ENCODE data around the gene GARIN5B. TPM values are rescaled to one million over a fixed set of nuclear protein-coding genes. Genes with fewer than 3 reads are reported as not detected.

The GARIN5B gene
- total RNA-seq, 1 donor from 2014 or later = not detected

DNA sequence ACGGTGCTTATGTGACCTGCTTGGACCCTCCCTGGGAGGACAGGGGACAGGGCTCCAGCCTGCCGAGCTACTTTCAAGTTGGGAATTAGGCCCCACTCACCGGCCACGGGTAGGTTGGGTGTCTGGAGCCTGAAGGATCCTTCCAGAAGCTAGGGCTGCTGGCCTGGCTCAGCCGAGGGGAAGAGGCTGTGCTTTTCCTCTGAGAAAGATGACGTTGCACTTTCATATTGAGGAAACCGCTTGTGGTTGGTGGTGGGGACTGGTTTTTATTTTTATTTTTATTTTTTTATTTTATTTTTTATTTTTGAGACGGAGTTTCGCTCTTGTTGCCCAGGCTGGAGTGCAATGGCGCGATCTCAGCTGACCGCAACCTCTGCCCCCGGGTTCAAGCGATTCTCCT, 37.9 kb downstream of the GARIN5B start, which contains the start of gene TMEM150B:
Gene TMEM150B, minus strand, starts transcription at position 170 of the 400 bp plus-strand sequence. CDS start 4,305 bp downstream, outside the sequence.
- Histone ChIP-seq H3K36me3 (no peaks in the 10 kb centered on the region), H3K4me3 (peak within 1 kb of the TSS; percentile 27), H3K27ac (replicated peaks) (peak within 1 kb of the TSS; percentile 8), H3K27me3 (ENCODE audit: low read depth) (peaks cover 36% of the 10 kb centered on the region), H3K9me3 (replicated peaks) (no peaks in the 10 kb centered on the region), H3K4me1 (no peaks in the 10 kb centered on the region)
- TF ChIP-seq, protein P1, sequence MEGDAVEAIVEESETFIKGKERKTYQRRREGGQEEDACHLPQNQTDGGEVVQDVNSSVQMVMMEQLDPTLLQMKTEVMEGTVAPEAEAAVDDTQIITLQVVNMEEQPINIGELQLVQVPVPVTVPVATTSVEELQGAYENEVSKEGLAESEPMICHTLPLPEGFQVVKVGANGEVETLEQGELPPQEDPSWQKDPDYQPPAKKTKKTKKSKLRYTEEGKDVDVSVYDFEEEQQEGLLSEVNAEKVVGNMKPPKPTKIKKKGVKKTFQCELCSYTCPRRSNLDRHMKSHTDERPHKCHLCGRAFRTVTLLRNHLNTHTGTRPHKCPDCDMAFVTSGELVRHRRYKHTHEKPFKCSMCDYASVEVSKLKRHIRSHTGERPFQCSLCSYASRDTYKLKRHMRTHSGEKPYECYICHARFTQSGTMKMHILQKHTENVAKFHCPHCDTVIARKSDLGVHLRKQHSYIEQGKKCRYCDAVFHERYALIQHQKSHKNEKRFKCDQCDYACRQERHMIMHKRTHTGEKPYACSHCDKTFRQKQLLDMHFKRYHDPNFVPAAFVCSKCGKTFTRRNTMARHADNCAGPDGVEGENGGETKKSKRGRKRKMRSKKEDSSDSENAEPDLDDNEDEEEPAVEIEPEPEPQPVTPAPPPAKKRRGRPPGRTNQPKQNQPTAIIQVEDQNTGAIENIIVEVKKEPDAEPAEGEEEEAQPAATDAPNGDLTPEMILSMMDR (IDR thresholded peaks at IDR 0.05; ENCODE audit: borderline replicate concordance) = no peak
- intact Hi-C loops (cut with micrococcal nuclease) = no loop called here
- no peak for DNase-seq

DNA sequence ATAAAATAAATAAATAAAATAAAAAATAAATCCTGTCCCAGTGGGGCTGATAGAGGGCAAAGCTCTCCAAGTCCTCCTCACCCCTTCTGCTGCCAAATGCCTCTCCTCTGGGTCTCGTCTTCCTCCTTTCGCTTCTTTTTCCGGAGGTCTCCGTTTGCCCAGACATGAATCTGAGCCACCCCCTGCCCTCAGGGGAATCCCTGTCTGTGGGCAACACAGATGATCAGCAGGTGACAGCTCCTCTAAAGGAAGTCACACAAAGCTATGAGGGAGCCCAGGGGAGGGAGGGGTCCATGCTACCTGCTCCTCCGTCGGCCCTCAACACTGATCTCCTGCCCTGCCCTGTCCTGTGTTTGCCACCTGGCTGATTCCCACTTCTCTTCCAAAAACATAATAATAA, 38.4 kb downstream of the GARIN5B start:
- H3K27me3 ChIP-seq (ENCODE audit: low read depth) = peaks cover 37% of the 10 kb centered on the region
- TF ChIP-seq, protein P1 (IDR thresholded peaks at IDR 0.05; ENCODE audit: borderline replicate concordance) = no peak
- intact Hi-C loops (cut with micrococcal nuclease) = no loop called here

DNA sequence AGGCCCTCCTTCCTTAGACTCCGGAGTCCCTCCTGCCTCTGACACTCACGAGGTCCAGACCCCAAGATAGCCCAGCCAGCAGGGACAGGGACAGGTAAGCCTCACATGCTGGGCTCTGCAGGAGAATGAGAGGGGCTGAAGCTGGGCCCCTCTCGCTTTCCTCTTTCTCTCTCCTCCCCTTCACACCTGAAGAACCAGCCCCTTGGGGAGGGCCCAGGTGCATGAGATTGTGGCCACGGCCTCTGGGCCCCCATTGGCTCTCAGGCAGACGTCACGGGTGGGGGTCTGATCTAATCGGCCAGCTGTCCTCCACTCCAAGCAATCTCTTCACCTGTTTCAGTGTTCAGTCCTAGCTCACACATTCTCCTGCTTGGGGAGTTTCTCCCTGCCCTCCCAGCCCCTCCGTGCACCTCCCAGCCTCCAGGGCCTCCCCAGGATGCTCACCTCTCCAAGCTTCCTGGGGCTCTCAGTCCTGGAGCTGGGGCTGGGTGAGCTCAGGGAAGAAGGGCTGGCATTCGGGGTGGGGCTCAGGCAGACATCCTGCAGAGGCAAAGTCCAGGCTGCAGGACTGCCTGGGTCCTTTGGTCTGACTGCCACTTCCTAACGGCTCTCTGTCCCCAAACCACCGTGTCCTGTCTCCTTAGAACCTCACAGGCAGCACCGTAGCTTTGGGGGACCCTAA, 40.7 kb downstream of the GARIN5B start:
- Histone ChIP-seq H3K27ac (replicated peaks) (no peak overlapping the region), H3K9me3 (replicated peaks) (no peaks in the 10 kb centered on the region), H3K27me3 (ENCODE audit: low read depth) (peaks cover 42% of the 10 kb centered on the region), H3K36me3 (no peaks in the 10 kb centered on the region), H3K4me3 (no peak overlapping the region), H3K4me1 (no peaks in the 10 kb centered on the region)
- intact Hi-C loops (cut with micrococcal nuclease) = no loop called here
- TF ChIP-seq, protein P1 (IDR thresholded peaks at IDR 0.05; ENCODE audit: borderline replicate concordance) = no peak
- DNase-seq = no peak

More for the DNA sequence above, 38.4 kb downstream of the GARIN5B start:
- Histone ChIP-seq H3K4me1 (no peaks in the 10 kb centered on the region), H3K4me3 (peak overlapping the region; percentile 27), H3K27ac (replicated peaks) (peak overlapping the region; percentile 8), H3K36me3 (no peaks in the 10 kb centered on the region), H3K9me3 (replicated peaks) (no peaks in the 10 kb centered on the region)
- no peak for DNase-seq

DNA sequence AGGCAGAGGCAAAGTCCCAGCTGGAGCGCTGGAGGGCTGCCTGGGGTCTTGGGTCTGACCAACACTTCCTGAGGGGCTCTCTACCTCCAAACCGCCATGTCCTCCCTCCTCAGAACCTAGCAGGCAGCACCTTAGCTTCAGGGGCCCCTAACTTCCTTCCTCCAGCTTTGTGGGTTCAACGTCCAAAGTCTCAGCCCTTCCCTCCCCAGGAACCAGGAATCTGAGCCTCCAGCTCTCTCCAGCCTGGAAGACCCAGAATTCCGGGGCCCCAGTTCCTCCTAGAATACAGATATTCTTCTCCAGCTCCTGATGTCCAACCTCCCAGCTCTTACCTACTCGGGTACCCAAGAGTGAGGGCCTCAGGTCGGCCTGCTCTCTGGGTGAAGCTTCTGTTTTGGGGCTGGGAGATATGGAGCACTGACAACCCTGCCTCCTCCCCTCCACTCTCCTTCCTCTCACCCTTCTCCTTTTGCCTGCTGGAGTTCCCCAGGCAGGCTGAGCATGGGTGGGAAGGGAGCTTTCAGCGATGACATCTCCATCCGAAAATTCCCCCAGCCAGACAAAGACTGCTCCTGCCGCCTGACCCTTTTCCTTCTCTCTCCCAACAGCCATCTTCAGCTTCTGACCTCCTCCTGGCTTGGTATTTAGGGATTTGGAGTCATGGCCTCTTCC, 41.5 kb downstream of the GARIN5B start:
- H3K27ac ChIP-seq (replicated peaks) = no peak overlapping the region
- H3K4me3 ChIP-seq = no peak overlapping the region
- TF ChIP-seq, protein P1 (IDR thresholded peaks at IDR 0.05; ENCODE audit: borderline replicate concordance) = no peak
- no peaks in the 10 kb centered on the region for H3K9me3 ChIP-seq (replicated peaks)
- no peaks in the 10 kb centered on the region for H3K4me1 ChIP-seq
- peaks cover 42% of the 10 kb centered on the region for H3K27me3 ChIP-seq (ENCODE audit: low read depth)
- intact Hi-C loops (cut with micrococcal nuclease) = no loop called here
- no peak for DNase-seq
- H3K36me3 ChIP-seq = no peaks in the 10 kb centered on the region

DNA sequence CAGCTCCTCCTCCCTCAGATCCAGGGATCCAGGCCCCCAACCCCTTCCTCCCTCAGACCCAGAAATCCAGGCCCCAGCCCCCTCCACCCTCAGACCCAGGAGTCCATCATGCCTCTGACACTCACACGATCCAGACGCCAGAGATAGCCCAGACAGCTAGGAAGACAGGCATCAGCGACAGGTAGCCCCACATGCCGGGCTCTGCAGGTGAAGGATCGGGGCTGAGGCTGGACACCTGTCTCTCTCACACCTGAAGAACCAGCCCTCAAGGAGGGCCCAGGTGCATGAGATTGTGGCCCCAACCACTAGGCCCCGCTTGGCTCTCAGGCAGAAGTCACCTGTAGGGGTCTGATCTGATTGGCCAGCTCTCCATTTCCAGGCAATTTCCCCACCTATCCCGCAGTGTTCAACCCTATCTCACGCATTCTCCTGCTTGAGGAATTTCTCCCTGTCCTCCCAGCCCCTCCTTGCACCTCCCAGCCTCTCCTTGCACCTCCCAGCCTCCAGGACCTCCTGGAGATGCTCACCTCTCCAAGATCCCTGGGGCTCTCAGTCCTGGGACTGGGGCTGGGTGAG, 42.1 kb downstream of the GARIN5B start:
- no peaks in the 10 kb centered on the region for H3K36me3 ChIP-seq
- intact Hi-C loops (cut with micrococcal nuclease) = no loop called here
- H3K9me3 ChIP-seq (replicated peaks) = no peaks in the 10 kb centered on the region
- no peak overlapping the region for H3K4me3 ChIP-seq
- DNase-seq = no peak
- no peak overlapping the region for H3K27ac ChIP-seq (replicated peaks)
- peaks cover 42% of the 10 kb centered on the region for H3K27me3 ChIP-seq (ENCODE audit: low read depth)
- TF ChIP-seq, protein P1 (IDR thresholded peaks at IDR 0.05; ENCODE audit: borderline replicate concordance) = no peak
- no peaks in the 10 kb centered on the region for H3K4me1 ChIP-seq

Data from left ventricle myocardium inferior (tissue), 1 donor.